Measurements from ENCODE around the gene SUMO3.

Gene SUMO3

DNA sequence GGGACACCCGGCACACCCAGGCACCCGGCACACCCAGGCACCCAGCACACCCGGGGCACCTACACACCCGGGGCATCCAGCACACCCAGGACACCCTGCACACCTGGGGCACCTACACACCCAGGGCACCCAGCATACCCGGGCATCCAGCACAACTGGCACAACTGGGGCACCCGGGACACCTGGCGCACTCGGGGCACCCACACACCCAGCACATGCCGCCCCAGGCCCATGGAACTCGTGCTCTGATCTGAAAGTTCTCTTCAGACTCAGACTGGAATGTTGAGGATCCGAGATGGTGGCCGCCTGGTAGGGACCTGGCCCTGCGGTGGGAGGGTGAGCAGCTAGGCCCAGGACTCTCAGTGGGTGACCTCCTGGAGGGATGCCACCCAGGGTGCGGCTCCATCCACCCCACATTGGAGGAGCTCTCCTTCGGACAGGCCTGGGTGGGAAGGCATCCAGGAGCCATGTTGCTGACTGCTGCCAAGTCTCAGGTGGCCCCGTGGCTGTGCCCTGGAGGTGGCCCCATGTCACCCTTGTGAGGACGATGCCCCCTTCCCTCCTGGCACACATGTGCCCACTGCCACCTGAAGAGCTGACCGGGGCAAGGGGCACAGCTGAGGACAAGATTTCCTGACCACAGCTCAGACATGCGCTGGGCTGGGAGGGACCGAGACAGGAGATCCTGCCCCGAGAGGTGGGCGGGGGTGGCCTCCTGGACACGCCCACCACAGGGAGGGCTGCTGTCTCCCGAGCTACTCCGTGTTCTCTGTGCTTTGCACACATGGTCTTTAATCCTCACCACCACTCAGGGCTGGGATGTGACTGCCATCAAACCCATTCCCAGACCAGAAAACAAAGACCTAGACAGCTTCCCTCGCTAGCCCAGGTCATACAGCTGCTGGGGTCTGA lies 53.3 kb downstream of the SUMO3 start:
- peaks cover 2% of the 10 kb centered on the region for H3K36me3 ChIP-seq
- H3K27me3 ChIP-seq: peaks cover 9% of the 10 kb centered on the region
- no peak overlapping the region for H3K4me3 ChIP-seq (ENCODE audit: low read depth in 1 of 2, low read length in 1 of 2)
- no peak overlapping the region for H3K27ac ChIP-seq
- H3K4me1 ChIP-seq (ENCODE audit: control insufficient read depth in 1 of 2, insufficient read depth in 1 of 2, low read depth in 1 of 2, low read length in 1 of 2): no peaks in the 10 kb centered on the region
- TF ChIP-seq, protein P1, sequence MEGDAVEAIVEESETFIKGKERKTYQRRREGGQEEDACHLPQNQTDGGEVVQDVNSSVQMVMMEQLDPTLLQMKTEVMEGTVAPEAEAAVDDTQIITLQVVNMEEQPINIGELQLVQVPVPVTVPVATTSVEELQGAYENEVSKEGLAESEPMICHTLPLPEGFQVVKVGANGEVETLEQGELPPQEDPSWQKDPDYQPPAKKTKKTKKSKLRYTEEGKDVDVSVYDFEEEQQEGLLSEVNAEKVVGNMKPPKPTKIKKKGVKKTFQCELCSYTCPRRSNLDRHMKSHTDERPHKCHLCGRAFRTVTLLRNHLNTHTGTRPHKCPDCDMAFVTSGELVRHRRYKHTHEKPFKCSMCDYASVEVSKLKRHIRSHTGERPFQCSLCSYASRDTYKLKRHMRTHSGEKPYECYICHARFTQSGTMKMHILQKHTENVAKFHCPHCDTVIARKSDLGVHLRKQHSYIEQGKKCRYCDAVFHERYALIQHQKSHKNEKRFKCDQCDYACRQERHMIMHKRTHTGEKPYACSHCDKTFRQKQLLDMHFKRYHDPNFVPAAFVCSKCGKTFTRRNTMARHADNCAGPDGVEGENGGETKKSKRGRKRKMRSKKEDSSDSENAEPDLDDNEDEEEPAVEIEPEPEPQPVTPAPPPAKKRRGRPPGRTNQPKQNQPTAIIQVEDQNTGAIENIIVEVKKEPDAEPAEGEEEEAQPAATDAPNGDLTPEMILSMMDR (IDR thresholded peaks at IDR 0.05): no peak
- H3K9me3 ChIP-seq: no peaks in the 10 kb centered on the region

DNA sequence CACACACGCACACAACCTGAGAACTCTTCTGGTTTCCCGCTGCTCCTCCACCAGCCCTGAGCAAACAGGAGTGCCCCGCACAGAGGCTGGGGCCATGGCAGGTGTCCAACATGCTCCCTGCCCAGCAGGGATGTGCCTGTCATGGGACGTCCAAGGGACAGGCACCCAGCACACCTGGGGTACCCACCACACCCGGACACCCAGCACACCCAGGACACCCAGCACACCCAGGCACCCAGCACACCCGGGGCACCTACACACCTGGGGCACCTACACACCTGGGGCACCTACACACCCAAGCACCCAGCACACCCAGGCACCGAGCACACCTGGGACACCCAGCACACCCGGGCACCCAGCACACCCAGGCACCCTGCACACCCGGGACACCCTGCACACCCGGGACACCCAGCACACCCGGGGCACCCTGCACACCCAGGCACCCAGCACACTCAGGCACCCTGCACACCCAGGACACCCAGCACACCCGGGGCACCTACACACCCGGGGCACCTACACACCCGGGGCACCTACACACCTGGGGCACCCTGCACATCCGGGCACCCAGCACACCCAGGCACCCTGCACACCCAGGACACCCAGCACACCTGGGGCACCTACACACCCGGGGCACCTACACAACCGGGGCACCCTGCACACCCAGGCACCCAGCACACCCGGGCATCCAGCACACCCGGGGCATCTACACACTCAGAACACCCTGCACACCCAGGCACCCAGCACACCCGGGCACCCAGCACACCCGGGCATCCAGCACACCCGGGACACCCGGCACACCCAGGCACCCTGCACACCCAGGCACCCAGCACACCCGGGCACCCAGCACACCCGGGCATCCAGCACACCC lies 54.2 kb downstream of the SUMO3 start:
- no peaks in the 10 kb centered on the region for H3K9me3 ChIP-seq
- H3K27ac ChIP-seq: no peak overlapping the region
- TF ChIP-seq, protein P1 (IDR thresholded peaks at IDR 0.05): no peak
- peaks cover 9% of the 10 kb centered on the region for H3K27me3 ChIP-seq
- H3K4me1 ChIP-seq (ENCODE audit: control insufficient read depth in 1 of 2, insufficient read depth in 1 of 2, low read depth in 1 of 2, low read length in 1 of 2): no peaks in the 10 kb centered on the region
- H3K4me3 ChIP-seq (ENCODE audit: low read depth in 1 of 2, low read length in 1 of 2): no peak overlapping the region
- H3K36me3 ChIP-seq: no peaks in the 10 kb centered on the region

DNA sequence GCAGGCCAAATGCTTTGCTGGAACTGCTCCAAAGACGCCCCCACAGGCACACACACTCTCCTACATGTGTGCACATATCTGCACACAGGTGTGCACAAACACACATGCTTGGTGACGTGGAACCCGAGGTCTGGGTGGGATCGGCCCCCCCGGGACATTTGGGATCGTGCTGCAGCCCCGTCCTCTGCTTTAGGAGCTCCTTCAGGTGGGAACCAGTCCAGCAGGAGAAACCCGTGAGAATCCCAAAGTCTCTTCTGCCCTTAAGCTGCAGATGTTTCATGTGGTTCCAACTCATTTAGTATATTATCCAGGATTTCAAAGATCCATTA lies 54.8 kb downstream of the SUMO3 start:
- H3K4me1 ChIP-seq (ENCODE audit: control insufficient read depth in 1 of 2, insufficient read depth in 1 of 2, low read depth in 1 of 2, low read length in 1 of 2): no peaks in the 10 kb centered on the region

DNA sequence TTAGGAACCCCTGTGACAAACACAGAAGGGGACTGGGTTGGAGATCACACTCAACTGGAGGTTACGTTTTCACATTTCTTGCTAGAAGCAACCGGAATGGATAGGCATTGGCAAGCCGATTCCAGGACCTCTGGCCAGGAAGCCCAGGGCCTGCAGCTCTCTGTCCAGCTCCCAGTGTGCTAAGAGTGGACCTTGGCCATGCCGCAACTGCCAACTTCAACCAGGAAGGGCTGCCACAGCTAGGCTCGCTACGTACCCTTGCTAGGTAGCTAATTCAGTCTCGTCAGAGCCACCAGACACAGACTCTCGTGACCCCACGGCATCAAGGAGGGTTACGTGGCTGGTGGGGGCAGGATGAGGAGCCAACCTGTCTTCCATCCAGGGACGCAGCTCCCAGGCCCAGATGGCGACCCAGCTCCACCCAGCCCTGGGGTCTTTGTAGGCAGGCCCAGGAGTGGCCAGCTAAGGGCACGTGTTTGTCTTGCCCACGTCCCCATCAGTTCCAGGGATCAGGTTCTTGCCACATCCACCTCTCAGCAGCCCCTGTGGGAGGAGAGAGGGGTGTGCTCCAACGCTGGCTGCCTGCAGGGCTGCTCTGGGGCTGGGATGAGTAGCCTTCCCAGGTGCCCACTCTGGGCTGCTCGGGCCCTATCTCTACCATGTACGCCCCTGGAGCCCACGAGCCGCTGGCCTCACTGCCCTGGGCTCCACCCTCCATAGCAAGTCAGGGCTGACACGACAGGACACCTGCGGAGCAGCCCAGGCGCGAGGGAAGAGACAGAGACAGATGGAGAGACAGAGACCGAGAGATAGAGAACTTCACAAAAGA lies 55.4 kb downstream of the SUMO3 start:
- H3K27me3 ChIP-seq: peaks cover 9% of the 10 kb centered on the region
- H3K36me3 ChIP-seq: no peaks in the 10 kb centered on the region
- TF ChIP-seq, protein P1 (IDR thresholded peaks at IDR 0.05): no peak
- H3K9me3 ChIP-seq: no peaks in the 10 kb centered on the region
- H3K4me3 ChIP-seq (ENCODE audit: low read depth in 1 of 2, low read length in 1 of 2): no peak overlapping the region
- no peaks in the 10 kb centered on the region for H3K4me1 ChIP-seq (ENCODE audit: control insufficient read depth in 1 of 2, insufficient read depth in 1 of 2, low read depth in 1 of 2, low read length in 1 of 2)
- H3K27ac ChIP-seq: no peak overlapping the region

More for the DNA sequence above, 54.8 kb downstream of the SUMO3 start:
- TF ChIP-seq, protein P1 (IDR thresholded peaks at IDR 0.05): no peak
- no peaks in the 10 kb centered on the region for H3K9me3 ChIP-seq
- H3K27ac ChIP-seq: no peak overlapping the region
- peaks cover 9% of the 10 kb centered on the region for H3K27me3 ChIP-seq
- H3K4me3 ChIP-seq (ENCODE audit: low read depth in 1 of 2, low read length in 1 of 2): no peak overlapping the region
- H3K36me3 ChIP-seq: no peaks in the 10 kb centered on the region

DNA sequence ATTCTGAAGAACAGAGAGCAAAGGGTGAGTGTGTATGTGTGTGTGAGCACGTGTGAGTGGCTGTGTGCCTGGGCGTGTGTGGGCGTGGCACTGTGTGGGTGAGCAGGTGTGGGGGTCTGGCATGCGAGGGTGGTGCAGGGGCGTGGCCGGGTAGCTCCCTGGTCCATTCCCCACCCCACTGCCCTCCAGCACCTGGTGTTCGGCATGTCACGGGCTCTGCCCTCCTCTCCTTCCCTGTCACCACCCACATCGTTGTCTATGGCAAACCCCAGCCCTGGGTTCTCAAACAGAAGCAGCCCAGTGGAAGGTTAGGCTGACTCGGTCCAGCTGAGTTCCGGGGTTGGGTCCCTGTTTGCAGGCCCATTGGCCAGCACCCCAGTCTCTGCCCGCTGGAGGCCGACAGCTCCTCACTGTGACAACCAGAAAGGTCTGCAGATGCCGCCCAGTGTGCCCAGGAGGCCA lies 56.1 kb downstream of the SUMO3 start:
- H3K4me3 ChIP-seq (ENCODE audit: low read depth in 1 of 2, low read length in 1 of 2): no peak overlapping the region
- H3K27ac ChIP-seq: no peak overlapping the region
- no peaks in the 10 kb centered on the region for H3K9me3 ChIP-seq
- no peaks in the 10 kb centered on the region for H3K4me1 ChIP-seq (ENCODE audit: control insufficient read depth in 1 of 2, insufficient read depth in 1 of 2, low read depth in 1 of 2, low read length in 1 of 2)
- peaks cover 9% of the 10 kb centered on the region for H3K27me3 ChIP-seq
- H3K36me3 ChIP-seq: no peaks in the 10 kb centered on the region
- TF ChIP-seq, protein P1 (IDR thresholded peaks at IDR 0.05): no peak

Measured in neutrophil (primary cell).